Vein endothelial cell (primary cell): ENCODE results near the gene ETFDH. TPM values are rescaled to one million over a fixed set of nuclear protein-coding genes. Genes with fewer than 3 reads are reported as not detected.

Experiments
- small RNA-seq: library from RNA; depleted of rRNA; stranded (forward); fragments of <200 nt; gene quantifications from one replicate; pipeline ENCODE3, GENCODE V24; 2012
- total RNA-seq: library from RNA; depleted of rRNA; stranded (reverse); fragments of >200 nt; gene quantifications from 2 replicates; pipeline ENCODE4 v1.2.3, GENCODE V29; 2012

ETFDH gene
- total RNA-seq, result 11.1 and 14.5 TPM in 2 replicates

GRCh38 chr4:158671915-158672806 lies at the start of gene ETFDH:
TSS of gene ETFDH (plus strand) at chr4:158672296. CDS start at chr4:158672457, 161 bp downstream.

GRCh38 chr4:158671665-158671914 lies 506 bp upstream of the ETFDH start, which contains the start of gene C4orf46:
TSS of gene C4orf46 (minus strand) at chr4:158671887. CDS start at chr4:158671801, 86 bp downstream.

GRCh38 chr4:158722917-158723793 lies 51.1 kb downstream of the ETFDH start, which contains the start of gene PPID:
TSS of gene PPID (minus strand) at chr4:158723396. CDS start at chr4:158723288, 108 bp downstream.

Small RNAs within 50 kb of the gene (small RNA-seq; reads per million reads assigned to genes)
- gene RF00012, result not detected

Other genes with a start within 250 kb of the ETFDH start
- gene RXFP1, start 150.4 kb upstream of the ETFDH start, total RNA-seq, result not detected in 2 replicates
- 14.0 and 25.8 TPM in 2 replicates for gene C4orf46, start 409 bp upstream of the ETFDH start, total RNA-seq
- gene PPID, start 51.1 kb downstream of the ETFDH start, total RNA-seq, result 11.1 and 15.0 TPM in 2 replicates
- gene FNIP2, start 96.7 kb downstream of the ETFDH start, total RNA-seq, result 18.2 and 21.9 TPM in 2 replicates